Right ventricle myocardium inferior (tissue), 1 donor: ENCODE results near the gene DBI. TPM values are rescaled to one million over a fixed set of nuclear protein-coding genes. Genes with fewer than 3 reads are reported as not detected.
"Not testable (repeated sequence)": the region's sequence is repeated elsewhere in the genome, so short reads cannot be mapped to it uniquely, and the experiment has no call there.

Experiments used
- ATAC-seq: fragments of 200-7000 bp; cut with Tn5 transposase; one replicate; pipeline ENCODE4 v1.9.1; 2020; ENCODE audit warnings: mild to moderate bottlenecking, moderate library complexity
- DNase-seq: peaks from one replicate; pipeline ENCODE4 v3.0.0; 2021; ENCODE audit errors: missing footprints
- intact Hi-C: fragments of 100-400 bp; cut with DNase I; formaldehyde crosslinking; loops from one replicate; pipeline ENCODE4 v1.11.0; 2022
- total RNA-seq: library from RNA; stranded (reverse); fragmentation: NEBNext Ultra II Directional; extraction: Animal tissue kit (Norgen Biotek cat#: 25700); gene quantifications from one replicate; pipeline ENCODE4 v1.2.1, GENCODE V29; 2021
- donor health status: DM: no; HTN: yes; CAD: no; lungs with severe emphysema.

The DBI gene
- total RNA-seq, 1 donor from 2014 or later = 299 TPM

GRCh38 chr2:119359774-119360173, 7.0 kb upstream of the DBI start:
- intact Hi-C loops = loop anchor here (10.0 kb wide), 1 partner anchor 45 kb away; no protein-coding TSS in a partner anchor
- ATAC-seq (no peak), DNase-seq (no peak)

DNA sequence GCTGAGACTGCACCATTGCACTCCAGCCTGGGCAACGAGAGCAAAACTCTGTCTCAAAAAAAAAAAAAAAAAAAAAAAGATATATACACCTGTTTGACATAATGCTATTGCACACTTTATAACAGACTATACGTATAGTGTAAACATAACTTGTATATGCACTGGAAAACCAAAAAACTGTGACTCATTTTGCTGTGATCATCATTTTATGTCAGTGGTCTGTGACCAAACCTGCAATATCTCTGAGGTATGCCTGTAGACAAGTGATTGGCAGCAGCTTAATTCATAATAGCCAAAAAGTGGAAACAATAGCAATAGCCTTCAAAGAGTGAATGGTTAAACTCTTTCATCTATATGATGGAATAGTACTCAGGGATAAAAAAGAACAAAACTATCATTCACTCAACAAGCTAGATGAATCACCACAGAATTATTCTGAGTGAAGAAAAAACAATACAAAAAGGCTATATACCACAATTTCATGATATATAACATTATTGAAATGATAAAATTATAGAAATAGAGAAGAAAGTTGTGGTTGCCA, 6.3 kb upstream of the DBI start:
- ATAC-seq (no peak), DNase-seq (no peak)
- intact Hi-C loops = loop anchor here (10.0 kb wide), 1 partner anchor 46 kb away; no protein-coding TSS in a partner anchor

DNA sequence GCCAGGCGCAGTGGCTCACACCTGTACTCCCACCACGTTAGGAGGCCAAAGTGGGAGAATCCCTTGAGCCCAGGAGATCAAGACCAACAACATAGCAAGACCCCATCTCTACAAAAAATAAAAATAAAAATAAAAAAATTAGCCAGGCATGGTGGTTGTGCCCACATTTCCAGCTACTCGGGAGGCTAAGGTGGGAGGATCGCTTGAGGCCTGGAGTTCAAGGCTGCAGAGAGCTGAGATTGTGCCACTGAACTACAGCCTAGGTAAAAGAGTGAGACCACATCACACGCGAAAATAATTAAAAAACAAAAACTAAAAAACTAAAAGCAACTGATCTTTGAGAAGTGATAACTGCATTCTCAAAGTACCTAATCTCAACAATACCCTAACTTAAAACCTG, 2.0 kb upstream of the DBI start:
- ATAC-seq = no peak
- DNase-seq = no peak
- intact Hi-C loops = loop anchor here (10.0 kb wide), 1 partner anchor 50 kb away; no protein-coding TSS in a partner anchor

GRCh38 chr2:119365436-119365835, 1.3 kb upstream of the DBI start:
- no peak for DNase-seq
- intact Hi-C loops = loop anchor here (10.0 kb wide), 1 partner anchor 51 kb away; no protein-coding TSS in a partner anchor

GRCh38 chr2:119366161-119366648, 572 bp upstream of the DBI start:
- intact Hi-C loops = loop anchor here (2.0 to 10.0 kb wide), 2 partner anchors 37 to 51 kb away; no protein-coding TSS in a partner anchor
- DNase-seq (no peak), ATAC-seq (peak; percentile 0)

More at GRCh38 chr2:119365436-119365835, 1.3 kb upstream of the DBI start:
- no peak for ATAC-seq

- DNase-seq (peak; percentile 82), ATAC-seq (peak; percentile 50)
- intact Hi-C loops = loop anchor here (1.0 to 10.0 kb wide), 3 partner anchors 20 to 53 kb away; no protein-coding TSS in a partner anchor
Measured at GRCh38 chr2:119367472-119368099, 809 bp downstream of the DBI start.

DNA sequence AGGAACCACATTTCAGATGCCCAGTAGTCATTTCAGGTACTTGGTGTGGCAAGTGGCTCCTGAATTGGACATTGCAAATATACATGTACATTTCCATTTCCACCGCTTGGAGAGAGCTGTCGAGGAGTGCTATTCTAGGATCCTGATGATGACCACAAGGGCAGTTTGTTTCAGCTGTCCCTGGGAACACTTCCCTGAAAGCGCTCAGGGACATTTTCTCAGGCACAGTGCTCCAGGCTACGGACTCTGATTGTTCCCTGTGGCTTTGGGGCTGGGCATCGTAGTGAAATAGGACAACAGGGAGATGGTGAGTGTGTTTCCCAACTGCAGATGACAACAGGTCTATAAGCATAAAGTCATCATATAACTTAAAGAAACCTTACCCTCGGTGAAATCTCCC, 3.1 kb downstream of the DBI start:
- intact Hi-C loops = loop anchor here (10.0 kb wide), 1 partner anchor 55 kb away; no protein-coding TSS in a partner anchor

GRCh38 chr2:119371111-119371510, 4.3 kb downstream of the DBI start:
- intact Hi-C loops = no loop called here
- DNase-seq (no peak), ATAC-seq (no peak)

More for the DNA sequence above, 3.1 kb downstream of the DBI start:
- no peak for DNase-seq
- ATAC-seq = no peak

GRCh38 chr2:119372778-119373568, 6.2 kb downstream of the DBI start:
- ATAC-seq (no peak), DNase-seq (no peak)
- intact Hi-C loops = no loop called here

GRCh38 chr2:119373907-119374745, 7.3 kb downstream of the DBI start:
- intact Hi-C loops, ATAC-seq, DNase-seq: not testable (repeated sequence)

GRCh38 chr2:119376406-119376805, 9.6 kb downstream of the DBI start:
- intact Hi-C loops, DNase-seq, ATAC-seq: not testable (repeated sequence)

DNA sequence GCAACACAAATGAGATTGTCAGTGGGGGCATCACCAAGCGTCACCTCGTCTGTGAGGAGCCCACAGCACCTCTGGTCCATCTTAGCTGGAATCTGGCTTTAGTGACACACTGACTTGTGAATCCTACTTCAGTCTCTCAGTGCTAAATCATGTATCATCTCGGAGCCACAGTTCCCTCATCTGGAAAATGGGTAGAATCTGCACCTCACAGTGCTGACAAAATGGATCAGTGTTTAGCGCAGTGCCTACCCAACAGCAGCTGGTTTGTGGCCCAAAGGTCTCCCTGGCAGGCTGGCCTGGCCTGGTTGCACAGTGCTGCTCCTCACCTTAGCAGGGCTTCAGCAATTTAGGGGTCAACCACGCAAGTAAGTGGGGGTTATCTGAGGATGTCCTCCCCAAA, 10.0 kb downstream of the DBI start:
- intact Hi-C loops = no loop called here
- DNase-seq = no peak
- ATAC-seq = no peak

DNA sequence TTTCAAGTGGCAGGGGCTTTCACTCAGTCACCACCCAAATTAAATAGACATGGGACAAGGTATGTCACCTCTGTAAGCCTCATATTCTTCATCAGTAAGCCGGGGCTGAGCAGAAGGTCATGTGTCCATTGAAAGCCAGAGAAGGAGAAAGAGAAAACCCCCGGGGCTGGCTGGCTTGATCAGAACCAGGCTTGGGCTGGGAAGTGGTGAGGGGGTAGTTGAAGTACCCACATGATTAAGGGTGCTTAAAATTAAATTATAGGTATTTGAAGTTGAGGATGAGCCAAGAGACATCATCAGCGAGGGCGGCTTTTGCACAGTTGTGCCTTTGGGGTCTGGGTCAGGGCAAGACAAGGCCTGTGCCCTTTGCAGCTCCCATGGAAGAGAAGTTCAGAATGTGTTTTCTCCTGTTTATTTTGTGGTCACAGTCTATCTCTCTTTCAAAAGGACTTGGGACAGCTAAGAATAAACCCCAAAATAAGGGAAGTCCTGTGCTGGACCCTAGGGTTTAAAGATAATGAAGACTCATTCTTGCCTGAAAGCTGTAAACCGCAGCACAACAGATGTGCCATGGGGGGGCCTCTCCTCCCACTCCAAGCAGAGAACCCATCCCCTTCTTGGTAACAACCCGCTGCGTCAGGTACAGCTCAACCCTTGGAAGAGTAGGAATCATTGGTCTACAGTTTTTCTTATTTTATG, 10.7 kb downstream of the DBI start:
- DNase-seq (no peak), ATAC-seq (no peak)
- intact Hi-C loops = no loop called here

- DNase-seq (no peak), ATAC-seq (no peak)
- intact Hi-C loops = no loop called here
Measured at GRCh38 chr2:119377993-119378345, 11.2 kb downstream of the DBI start.

DNA sequence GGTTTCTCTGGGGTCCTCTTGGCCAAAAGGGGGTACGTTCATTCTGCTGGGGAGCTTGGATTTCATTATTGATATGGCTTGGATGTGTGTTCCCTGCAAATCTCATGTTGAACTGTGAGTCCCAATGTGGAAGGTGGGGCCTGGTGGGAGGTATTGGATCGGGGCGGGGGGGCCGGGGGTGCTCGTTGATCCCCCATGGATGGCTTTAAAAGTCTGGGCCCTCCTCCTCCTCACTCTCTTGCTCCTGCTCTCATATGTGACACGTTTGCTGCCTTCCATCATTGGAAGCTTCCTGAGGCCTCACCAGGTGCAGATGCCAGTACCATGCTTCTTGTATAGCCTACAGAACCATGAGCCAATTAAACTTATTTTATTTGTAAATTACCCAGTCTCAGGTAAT, 11.8 kb downstream of the DBI start:
- DNase-seq (no peak), ATAC-seq (no peak)
- intact Hi-C loops = no loop called here

DNA sequence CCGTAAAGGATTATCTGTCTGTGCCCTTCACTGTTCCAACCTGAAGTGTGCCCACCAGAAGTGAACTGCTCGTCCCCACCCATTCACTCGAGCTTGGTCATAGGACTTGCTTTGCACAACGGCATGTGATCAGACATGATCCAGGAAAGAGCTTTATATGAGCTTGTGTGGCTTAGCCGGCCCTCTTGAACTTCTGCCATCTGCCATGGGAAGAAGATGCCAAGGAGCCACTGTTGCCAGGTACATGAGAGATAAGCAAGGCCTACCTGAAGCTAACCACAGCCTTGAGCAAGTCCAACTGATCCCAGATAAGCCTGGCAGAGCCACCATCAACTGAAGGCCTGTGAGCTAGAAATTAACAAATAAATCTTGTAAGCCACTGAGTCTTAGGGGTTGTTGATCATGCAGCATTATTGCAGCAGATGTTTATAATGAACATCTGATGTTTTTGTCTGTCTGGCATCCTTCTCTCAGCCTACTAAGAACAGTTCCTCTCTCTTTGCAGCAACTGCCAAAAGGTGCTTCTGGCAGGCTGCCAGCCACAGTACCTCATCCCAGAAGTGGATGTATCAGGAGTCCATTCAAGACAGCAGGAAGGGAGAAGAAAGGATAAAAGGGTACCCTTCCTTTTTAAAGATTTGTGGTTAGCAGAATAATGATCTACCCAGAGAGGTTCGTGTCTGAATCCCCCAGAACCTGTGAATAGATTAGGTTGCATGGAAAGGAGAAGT, 16.8 kb downstream of the DBI start:
- DNase-seq (no peak), ATAC-seq (no peak)
- intact Hi-C loops = no loop called here

DNA sequence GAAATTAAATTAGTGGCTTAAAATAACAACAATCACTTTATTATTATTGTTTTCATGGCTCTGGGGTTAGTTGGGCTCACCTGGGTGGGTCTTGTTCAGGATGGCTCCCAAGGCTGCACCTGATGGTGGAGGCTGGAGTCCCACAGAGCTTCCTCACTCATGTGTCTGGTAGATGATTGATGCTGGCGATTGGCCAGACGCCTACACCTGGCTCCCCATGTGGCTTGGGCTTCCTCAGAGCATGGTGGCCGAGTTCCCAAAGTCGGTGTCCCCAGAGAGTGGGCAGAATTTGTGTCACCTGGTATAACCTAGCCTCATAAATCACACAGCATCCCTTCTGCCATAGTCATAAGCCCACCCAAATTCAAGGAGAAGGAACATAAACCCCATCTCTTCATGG, 18.2 kb downstream of the DBI start:
- intact Hi-C loops = no loop called here
- DNase-seq = no peak
- ATAC-seq = no peak
